Neural cell (in vitro differentiated cells): ENCODE results near the gene ADGRE2.

Experiments
- EP300 ChIP-seq: fragments of 450-650 bp; conservative IDR thresholded peaks from 2 replicates; pipeline ENCODE4 v1.6.1; 2014; ENCODE audit warnings: antibody characterized with exemption, mild to moderate bottlenecking, moderate library complexity; ENCODE audit not compliant: poor library complexity, severe bottlenecking
- EZH2 ChIP-seq: fragments of 200-600, 300-800 bp; shearing (Covaris generic), sonication (generic); IDR thresholded peaks from 2 replicates; pipeline ENCODE4 v1.6.1; 2014; ENCODE audit warnings: antibody characterized with exemption, low read length, borderline replicate concordance, mild to moderate bottlenecking; ENCODE audit not compliant: insufficient read depth, poor library complexity, severe bottlenecking
- MXI1 ChIP-seq: fragments of 450-650 bp; conservative IDR thresholded peaks from 2 replicates; pipeline ENCODE4 v1.6.1; 2014; ENCODE audit warnings: antibody characterized with exemption, mild to moderate bottlenecking; ENCODE audit not compliant: poor library complexity, severe bottlenecking
- RAD21 ChIP-seq: fragments of 450-650 bp; conservative IDR thresholded peaks from 2 replicates; pipeline ENCODE4 v1.6.1; 2014; ENCODE audit warnings: antibody characterized with exemption, mild to moderate bottlenecking, moderate library complexity
- TF ChIP-seq, protein P1 (sequence below): fragments of 450-650 bp; IDR thresholded peaks from 2 replicates; pipeline ENCODE4 v1.5.1; 2014; ENCODE audit warnings: antibody characterized with exemption, mild to moderate bottlenecking, moderate library complexity; ENCODE audit not compliant: poor library complexity, severe bottlenecking
- TF ChIP-seq, protein P2 (sequence below): IDR thresholded peaks from 2 replicates; pipeline ENCODE4 v1.6.1; 2012; ENCODE audit warnings: borderline replicate concordance

DNA sequence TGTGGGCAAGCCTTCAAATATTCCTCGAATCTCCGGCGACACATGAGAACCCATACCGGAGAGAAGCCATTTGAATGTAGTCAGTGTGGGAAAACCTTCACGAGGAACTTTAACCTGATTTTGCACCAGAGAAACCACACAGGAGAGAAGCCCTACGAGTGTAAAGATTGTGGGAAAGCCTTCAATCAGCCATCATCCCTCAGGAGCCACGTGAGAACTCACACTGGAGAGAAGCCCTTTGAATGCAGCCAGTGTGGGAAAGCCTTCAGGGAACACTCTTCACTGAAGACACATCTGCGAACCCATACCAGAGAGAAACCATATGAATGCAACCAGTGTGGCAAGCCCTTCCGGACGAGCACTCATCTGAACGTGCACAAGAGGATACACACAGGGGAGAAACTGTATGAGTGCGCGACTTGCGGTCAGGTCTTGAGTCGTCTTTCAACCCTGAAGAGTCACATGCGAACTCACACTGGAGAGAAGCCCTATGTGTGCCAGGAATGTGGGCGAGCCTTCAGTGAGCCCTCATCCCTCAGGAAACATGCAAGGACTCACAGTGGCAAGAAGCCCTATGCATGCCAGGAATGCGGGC lies 59.7 kb downstream of the ADGRE2 start:
- TF ChIP-seq, protein P1, sequence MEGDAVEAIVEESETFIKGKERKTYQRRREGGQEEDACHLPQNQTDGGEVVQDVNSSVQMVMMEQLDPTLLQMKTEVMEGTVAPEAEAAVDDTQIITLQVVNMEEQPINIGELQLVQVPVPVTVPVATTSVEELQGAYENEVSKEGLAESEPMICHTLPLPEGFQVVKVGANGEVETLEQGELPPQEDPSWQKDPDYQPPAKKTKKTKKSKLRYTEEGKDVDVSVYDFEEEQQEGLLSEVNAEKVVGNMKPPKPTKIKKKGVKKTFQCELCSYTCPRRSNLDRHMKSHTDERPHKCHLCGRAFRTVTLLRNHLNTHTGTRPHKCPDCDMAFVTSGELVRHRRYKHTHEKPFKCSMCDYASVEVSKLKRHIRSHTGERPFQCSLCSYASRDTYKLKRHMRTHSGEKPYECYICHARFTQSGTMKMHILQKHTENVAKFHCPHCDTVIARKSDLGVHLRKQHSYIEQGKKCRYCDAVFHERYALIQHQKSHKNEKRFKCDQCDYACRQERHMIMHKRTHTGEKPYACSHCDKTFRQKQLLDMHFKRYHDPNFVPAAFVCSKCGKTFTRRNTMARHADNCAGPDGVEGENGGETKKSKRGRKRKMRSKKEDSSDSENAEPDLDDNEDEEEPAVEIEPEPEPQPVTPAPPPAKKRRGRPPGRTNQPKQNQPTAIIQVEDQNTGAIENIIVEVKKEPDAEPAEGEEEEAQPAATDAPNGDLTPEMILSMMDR: no peak
- TF ChIP-seq EZH2 (no peak), EP300 (no peak), MXI1 (no peak), RAD21 (no peak)
- TF ChIP-seq, protein P2, sequence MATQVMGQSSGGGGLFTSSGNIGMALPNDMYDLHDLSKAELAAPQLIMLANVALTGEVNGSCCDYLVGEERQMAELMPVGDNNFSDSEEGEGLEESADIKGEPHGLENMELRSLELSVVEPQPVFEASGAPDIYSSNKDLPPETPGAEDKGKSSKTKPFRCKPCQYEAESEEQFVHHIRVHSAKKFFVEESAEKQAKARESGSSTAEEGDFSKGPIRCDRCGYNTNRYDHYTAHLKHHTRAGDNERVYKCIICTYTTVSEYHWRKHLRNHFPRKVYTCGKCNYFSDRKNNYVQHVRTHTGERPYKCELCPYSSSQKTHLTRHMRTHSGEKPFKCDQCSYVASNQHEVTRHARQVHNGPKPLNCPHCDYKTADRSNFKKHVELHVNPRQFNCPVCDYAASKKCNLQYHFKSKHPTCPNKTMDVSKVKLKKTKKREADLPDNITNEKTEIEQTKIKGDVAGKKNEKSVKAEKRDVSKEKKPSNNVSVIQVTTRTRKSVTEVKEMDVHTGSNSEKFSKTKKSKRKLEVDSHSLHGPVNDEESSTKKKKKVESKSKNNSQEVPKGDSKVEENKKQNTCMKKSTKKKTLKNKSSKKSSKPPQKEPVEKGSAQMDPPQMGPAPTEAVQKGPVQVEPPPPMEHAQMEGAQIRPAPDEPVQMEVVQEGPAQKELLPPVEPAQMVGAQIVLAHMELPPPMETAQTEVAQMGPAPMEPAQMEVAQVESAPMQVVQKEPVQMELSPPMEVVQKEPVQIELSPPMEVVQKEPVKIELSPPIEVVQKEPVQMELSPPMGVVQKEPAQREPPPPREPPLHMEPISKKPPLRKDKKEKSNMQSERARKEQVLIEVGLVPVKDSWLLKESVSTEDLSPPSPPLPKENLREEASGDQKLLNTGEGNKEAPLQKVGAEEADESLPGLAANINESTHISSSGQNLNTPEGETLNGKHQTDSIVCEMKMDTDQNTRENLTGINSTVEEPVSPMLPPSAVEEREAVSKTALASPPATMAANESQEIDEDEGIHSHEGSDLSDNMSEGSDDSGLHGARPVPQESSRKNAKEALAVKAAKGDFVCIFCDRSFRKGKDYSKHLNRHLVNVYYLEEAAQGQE: no peak
